Kidney epithelial cell (primary cell): ENCODE results near the gene TOMM40L. TPM values are rescaled to one million over a fixed set of nuclear protein-coding genes. Genes with fewer than 3 reads are reported as not detected.

Experiments used
- DNase-seq: peaks from one replicate; pipeline ENCODE4 v3.0.0-alpha.2; 2010; ENCODE audit warnings: low read depth
- H3K27me3 ChIP-seq: 2 replicates; pipeline ENCODE4 v1.6.0; 2011; ENCODE audit warnings: low read length; ENCODE audit not compliant: control insufficient read depth, insufficient read depth
- H3K36me3 ChIP-seq: 2 replicates; pipeline ENCODE4 v1.5.1; 2011; ENCODE audit warnings: low read length; ENCODE audit not compliant: control insufficient read depth, insufficient read depth
- H3K4me3 ChIP-seq: 2 replicates; pipeline ENCODE4 v1.5.1; 2011; ENCODE audit warnings: low read depth, mild to moderate bottlenecking, control low read depth, low read length
- total RNA-seq: library from RNA; depleted of rRNA; stranded (reverse); fragments of >200 nt; gene quantifications from 2 replicates; pipeline ENCODE4 v1.2.3, GENCODE V29; 2015
- TF ChIP-seq, protein P1 (sequence below): IDR thresholded peaks from 2 replicates; pipeline ENCODE4 v1.5.1; 2011; ENCODE audit warnings: mild to moderate bottlenecking, moderate library complexity, low read length, control low read depth, inconsistent platforms; ENCODE audit not compliant: insufficient read depth, poor library complexity, severe bottlenecking

TOMM40L gene
- total RNA-seq, 1 donor from 2014 or later = 6.2 TPM

DNA sequence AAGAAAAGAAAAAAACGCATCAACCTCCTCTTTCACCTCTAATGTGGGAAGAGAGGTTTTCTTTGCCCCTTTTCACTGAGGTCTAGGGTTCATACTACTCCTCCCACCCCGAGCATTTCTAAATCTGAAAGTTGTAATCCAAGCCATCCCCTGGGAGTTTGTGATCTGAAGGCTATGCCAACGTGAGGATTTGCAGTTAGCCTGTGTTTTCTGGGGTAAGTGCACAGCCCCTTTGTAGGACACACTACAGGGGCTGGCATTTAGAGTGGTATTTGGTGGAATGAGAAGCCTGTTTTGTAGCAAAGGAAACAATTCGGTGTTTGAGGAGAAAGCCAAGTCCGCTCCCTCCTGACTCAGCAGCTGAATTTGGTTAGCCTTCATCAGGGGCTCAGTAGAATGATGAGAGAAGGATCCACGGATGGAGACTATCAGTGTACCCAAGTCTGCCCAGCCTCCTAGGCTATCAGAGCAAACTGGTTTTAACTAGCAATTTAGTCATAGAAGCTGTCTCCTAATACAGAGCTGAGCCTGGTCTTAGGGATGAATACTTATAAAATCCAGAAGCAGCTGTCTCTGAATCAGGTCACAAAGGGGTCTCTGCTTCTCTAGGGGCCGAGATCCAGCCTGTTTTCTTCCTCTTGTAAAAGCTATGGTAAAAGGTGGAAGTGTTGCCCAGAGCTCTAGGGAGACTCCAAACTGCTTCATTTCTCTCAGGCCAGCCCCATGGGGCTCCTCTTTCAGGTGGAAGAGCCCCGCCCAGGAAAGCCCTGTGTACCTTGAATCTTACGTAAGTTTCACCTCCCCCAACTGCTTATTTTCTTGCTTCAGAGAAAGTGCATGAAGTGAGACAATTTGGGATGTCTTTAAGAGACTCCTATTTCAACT lies 34.8 kb downstream of the TOMM40L start:
- Histone ChIP-seq H3K27me3 (peaks cover 42% of the 10 kb centered on the region), H3K36me3 (no peaks in the 10 kb centered on the region)
- no peak for DNase-seq

DNA sequence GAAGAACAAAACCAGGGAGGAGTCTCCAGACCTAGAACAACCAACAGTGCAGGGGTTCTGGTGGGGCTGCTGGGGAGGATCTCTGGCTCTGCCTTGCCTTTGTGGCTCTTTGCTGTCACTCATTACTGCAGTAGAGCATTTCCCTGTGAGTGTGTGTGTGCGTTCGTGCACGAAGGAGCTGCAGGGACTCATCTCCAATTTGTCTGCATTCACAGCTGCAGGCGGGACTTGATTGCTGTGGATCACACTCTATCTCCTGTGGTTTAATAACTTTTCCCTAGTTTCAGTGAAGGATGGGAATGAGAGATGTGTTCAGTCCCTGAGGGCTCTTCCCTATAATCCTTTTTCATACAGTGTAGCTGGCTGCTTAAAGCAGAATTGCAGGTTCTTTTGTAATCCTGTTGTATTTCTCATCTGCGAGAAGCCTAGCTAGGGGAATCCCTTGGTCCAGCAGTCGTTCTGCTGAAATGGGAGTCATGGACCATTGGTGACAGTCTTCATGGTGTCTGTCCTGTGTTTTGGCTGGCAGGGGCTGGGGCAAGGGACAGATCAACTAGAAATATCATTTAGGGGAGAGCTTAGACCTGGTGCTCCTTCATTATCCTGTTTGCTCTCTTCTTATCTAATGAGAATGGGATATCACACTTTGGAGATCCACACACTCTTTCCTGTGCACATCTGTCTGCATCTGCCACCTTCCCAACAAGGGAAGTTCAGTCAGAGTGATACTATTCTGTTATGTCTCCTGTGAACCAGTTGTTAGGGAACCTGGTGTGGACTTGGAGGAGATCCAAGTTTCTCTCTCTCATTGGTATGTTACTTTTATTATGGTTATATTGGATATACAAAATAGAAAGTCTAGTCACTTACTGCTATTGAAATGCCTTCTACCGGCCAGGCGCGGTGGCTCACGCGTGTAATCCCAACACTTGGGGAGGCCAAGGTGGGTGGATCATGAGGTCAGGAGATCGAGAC lies 35.7 kb downstream of the TOMM40L start:
- no peak for DNase-seq

More for the DNA sequence above, 34.8 kb downstream of the TOMM40L start:
- TF ChIP-seq, protein P1, sequence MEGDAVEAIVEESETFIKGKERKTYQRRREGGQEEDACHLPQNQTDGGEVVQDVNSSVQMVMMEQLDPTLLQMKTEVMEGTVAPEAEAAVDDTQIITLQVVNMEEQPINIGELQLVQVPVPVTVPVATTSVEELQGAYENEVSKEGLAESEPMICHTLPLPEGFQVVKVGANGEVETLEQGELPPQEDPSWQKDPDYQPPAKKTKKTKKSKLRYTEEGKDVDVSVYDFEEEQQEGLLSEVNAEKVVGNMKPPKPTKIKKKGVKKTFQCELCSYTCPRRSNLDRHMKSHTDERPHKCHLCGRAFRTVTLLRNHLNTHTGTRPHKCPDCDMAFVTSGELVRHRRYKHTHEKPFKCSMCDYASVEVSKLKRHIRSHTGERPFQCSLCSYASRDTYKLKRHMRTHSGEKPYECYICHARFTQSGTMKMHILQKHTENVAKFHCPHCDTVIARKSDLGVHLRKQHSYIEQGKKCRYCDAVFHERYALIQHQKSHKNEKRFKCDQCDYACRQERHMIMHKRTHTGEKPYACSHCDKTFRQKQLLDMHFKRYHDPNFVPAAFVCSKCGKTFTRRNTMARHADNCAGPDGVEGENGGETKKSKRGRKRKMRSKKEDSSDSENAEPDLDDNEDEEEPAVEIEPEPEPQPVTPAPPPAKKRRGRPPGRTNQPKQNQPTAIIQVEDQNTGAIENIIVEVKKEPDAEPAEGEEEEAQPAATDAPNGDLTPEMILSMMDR = no peak
- no peak overlapping the region for H3K4me3 ChIP-seq

DNA sequence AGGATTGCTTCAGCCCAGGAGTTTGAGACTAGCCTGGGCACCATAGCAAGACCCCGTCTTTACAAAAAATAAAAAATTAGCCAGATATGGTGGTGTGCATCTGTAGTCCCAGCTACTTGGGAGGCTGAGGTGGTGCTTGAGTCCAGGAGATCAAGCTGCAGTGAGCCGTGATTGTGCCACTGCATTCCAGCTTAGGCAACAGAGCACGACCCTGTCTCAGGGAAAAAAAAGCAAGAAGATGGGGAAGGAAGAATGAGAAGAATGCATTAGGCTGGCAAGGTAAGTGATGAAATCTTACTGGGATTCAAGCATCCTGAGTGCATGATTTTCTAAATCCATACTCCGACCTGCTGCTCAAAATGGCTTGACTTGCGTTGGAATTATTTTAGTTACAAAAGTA lies 39.4 kb downstream of the TOMM40L start:
- TF ChIP-seq, protein P1 = no peak
- Histone ChIP-seq H3K4me3 (no peak overlapping the region), H3K27me3 (peaks cover 16% of the 10 kb centered on the region), H3K36me3 (no peaks in the 10 kb centered on the region)
- DNase-seq = no peak

More for the DNA sequence above, 35.7 kb downstream of the TOMM40L start:
- Histone ChIP-seq H3K4me3 (no peak overlapping the region), H3K27me3 (peaks cover 42% of the 10 kb centered on the region), H3K36me3 (no peaks in the 10 kb centered on the region)
- TF ChIP-seq, protein P1 = no peak

DNA sequence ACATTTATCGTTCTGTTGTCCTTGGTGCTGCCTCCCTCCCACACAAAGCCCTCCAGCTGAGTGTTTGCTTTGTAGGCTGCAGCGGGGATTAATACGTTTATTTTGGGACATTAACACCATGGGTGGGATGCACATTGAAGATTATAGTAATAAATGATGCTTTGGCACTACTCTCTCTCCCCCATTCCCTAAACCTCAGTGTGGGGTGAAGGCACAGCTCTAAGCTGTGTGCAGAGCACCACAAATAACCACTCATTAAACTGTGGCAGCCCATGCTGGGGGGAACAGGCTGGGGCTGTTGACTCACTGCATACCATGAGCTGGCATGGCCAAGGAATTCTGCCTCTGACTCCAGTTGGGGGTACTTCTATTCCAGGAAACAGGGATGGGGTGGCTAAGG lies 40.3 kb downstream of the TOMM40L start:
- Histone ChIP-seq H3K4me3 (no peak overlapping the region), H3K27me3 (peaks cover 7% of the 10 kb centered on the region), H3K36me3 (no peaks in the 10 kb centered on the region)
- TF ChIP-seq, protein P1 = no peak
- DNase-seq = no peak

DNA sequence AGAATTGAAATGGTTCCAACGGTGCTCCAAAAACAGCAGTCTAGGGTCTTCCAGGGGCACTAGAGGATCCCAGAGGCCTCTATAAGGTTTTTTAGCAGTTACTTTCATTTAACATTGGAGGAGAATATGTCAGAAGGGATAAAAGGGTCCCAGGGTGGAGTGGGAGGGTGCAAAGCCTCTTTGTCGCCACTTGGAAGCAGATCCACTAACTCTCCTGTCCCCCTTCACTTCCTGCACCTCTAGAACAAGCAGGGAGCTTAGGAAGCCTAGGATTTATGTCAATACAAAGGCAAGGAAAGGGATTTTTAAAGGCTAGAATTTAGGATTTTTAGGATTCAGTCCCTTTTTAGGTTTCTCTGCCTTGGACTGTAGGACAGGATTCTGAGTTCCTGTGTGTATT lies 41.0 kb downstream of the TOMM40L start:
- H3K27me3 ChIP-seq = peaks cover under 1% of the 10 kb centered on the region
- TF ChIP-seq, protein P1 = no peak
- DNase-seq = no peak
- H3K4me3 ChIP-seq = no peak overlapping the region
- H3K36me3 ChIP-seq = no peaks in the 10 kb centered on the region
